ENCODE results near the gene CDKN1A. TPM values are rescaled to one million over a fixed set of nuclear protein-coding genes. Genes with fewer than 3 reads are reported as not detected.
"Not testable (repeated sequence)": the region's sequence is repeated elsewhere in the genome, so short reads cannot be mapped to it uniquely, and the experiment has no call there.

CDKN1A gene
- polyA plus RNA-seq, 4 donors, result 9.1 to 17.5 (median 12.3) TPM

- no peak for DNase-seq (ENCODE audit: low read depth in 4 of 4, low spot score in 3 of 4)
Observed at GRCh38 chr6:36692861-36693702, 14.6 kb downstream of the CDKN1A start.

DNA sequence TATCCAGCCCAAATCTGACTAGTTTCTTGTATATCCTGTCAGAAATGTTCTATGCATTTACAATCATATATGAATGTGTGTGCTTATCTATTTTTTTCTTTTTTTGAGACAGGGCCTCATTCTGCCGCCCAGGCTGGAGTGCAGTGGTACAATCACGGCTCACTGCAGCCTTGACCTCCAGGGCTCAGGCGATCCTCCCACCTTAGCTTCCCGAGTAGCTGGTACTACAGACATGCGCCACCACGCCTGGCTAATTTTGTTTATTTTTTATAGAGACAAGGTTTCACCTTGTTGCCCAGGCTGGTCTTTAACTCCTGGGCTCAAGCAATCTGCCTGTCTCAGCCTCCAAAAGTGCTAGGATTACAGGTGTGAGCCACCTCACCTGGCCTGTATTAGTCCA lies 16.1 kb downstream of the CDKN1A start:
- DNase-seq (ENCODE audit: low read depth in 4 of 4, low spot score in 3 of 4), result no peak

DNA sequence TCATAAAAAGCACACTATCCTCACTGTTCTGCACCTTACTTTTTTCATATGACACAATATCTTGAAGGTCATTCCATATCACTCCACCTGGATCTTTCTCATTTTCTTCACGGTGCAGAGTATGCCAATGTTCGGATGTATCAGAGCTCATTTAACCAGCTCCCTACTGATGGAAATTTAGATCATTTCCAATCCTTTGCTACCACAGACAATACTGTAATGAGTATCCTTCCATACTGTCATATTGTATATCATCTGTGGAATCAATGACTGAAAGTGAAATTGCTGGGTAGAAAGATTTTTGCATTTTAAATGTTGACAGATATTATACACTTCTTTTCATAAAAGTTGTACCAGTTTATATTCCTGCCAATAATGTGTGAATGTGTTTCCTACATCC lies 16.9 kb downstream of the CDKN1A start:
- DNase-seq (ENCODE audit: low read depth in 4 of 4, low spot score in 3 of 4), result no peak

DNA sequence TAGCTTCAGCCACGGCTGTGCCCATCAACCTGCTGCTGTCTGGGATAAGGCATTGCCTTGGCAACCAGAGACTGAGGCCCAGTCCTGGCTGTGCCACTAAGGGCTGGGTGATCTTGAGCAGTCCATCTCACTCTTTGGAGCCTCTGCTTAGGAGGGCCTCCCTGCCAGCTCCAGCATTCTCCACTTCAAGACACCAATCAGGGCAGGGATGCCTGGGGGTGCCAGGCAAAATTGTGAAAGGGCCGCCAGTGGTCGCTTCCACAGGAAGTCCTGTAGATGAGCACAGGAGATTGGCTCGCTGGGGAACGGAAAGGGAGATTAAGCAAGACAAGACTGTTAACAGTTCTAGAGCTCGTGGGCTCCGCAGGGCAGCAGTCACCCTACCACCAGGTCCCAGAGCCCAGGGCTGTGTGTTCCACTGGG lies 19.0 kb downstream of the CDKN1A start, which contains the start of gene RAB44:
Gene RAB44, plus strand, starts transcription at position 346 of the 423 bp plus-strand sequence. CDS start 6,410 bp downstream, outside the sequence.
- DNase-seq (ENCODE audit: low read depth in 4 of 4, low spot score in 3 of 4), result no peak

GRCh38 chr6:36698196-36698595 lies 19.7 kb downstream of the CDKN1A start:
- DNase-seq (ENCODE audit: low read depth in 4 of 4, low spot score in 3 of 4), result no peak

DNA sequence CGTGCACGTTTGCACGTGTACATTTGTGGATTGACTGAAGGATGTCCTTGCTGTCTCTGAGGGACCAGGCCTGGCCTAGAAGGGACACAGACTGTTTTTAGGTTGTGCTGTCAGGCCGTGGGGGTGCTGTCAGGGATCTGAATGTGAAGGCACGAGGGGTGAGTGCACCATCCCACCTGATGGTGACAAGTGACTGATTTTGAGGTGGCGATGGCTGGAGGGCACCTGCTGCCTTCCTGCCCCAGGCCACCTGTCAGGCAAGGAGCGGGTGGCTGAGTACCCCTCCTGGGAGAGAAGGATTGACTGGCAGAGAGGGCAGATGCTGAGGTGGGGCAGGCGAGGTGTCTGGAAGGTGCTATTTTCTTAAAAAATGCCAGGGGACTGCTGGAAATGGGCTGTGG lies 20.4 kb downstream of the CDKN1A start:
- DNase-seq (ENCODE audit: low read depth in 4 of 4, low spot score in 3 of 4), result no peak

DNA sequence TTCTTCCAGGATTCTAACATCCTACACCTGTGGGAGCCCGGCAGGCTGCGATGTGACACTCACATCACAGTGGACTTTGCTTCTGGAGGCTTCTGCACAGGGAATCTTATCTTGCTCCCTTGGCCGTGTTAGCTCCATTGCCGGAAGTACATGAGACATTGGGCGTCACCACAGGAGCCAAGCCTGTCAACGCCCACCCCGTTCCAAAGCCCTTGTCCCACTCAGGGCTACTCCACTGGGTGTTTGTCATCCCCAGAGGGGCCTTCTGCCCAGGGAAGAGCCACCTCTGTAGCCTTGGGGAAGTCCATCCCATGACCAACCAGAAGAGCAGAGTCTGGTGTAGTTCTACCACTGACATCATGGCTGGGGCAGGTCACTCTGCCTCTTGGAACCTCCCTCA lies 20.8 kb downstream of the CDKN1A start:
- no peak for DNase-seq (ENCODE audit: low read depth in 4 of 4, low spot score in 3 of 4)

- DNase-seq (ENCODE audit: low read depth in 4 of 4, low spot score in 3 of 4), result no peak
Observed at GRCh38 chr6:36700071-36700812, 21.7 kb downstream of the CDKN1A start.

DNA sequence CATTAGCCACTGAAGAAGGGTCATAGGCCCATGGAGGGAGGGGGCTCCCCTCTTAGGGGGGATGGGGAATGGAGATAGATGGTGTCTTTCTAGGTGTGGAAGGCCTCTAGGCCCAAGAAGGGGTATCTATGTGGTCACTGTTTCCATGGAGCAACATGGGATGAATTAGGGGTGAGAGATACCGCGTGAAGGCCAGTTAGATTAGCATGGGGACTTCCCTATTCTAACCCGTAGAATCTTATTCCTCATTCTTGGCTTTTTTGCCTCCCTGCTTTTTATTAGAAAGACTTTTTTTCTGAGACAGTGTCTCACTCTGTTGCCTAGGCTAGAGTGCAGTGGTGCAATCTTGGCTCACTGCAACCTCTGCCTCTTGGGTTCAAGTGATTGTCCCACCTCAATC lies 22.3 kb downstream of the CDKN1A start:
- no peak for DNase-seq (ENCODE audit: low read depth in 4 of 4, low spot score in 3 of 4)

- no peak for DNase-seq (ENCODE audit: low read depth in 4 of 4, low spot score in 3 of 4)
Observed at GRCh38 chr6:36701401-36701991, 23.0 kb downstream of the CDKN1A start.

DNA sequence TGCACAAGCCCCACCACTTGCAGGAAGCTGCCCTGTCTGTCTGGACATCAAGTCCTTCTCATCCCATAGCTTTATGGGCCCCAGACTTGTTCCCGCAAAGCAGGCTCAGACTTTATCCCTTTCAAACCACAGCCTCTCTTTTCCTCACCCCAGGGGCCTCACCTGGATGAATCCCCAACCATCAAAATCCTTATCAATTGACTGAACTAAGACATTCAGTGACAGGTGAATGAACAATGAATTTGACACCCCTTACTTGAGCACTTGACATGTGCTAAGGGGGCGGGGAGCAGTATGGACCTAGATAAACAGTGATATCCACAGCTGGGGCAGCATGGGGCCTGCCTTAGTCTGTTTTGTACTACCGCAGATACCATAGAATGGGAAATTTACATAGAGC lies 24.1 kb downstream of the CDKN1A start:
- no peak for DNase-seq (ENCODE audit: low read depth in 4 of 4, low spot score in 3 of 4)

DNA sequence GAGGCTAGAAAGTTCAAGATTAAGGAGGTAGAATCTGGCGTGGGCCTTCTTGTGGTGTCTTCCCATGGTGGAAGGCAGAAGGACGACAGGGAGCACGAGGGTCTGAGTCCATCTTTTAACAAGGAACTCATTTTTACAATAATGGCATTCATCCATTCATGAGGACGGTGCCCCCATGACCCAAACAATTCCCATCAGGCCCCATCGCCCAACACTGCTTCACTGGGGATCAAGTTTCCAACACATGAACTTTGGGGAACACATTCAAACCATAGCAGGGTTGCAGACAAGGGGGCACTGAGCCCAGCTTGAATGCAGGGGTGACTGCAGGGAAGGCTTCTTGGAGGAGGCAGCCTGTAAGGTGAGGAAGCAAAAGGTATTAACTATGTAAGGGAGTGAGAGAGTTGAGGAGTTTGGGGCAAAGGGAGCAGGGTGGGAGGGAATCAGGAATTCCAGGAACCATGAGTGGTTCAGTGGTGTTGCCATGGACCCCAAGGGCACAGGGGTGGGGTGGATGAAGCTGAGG lies 24.6 kb downstream of the CDKN1A start:
- no peak for DNase-seq (ENCODE audit: low read depth in 4 of 4, low spot score in 3 of 4)

GRCh38 chr6:36703982-36704381 lies 25.5 kb downstream of the CDKN1A start:
- DNase-seq (ENCODE audit: low read depth in 4 of 4, low spot score in 3 of 4), result no peak

DNA sequence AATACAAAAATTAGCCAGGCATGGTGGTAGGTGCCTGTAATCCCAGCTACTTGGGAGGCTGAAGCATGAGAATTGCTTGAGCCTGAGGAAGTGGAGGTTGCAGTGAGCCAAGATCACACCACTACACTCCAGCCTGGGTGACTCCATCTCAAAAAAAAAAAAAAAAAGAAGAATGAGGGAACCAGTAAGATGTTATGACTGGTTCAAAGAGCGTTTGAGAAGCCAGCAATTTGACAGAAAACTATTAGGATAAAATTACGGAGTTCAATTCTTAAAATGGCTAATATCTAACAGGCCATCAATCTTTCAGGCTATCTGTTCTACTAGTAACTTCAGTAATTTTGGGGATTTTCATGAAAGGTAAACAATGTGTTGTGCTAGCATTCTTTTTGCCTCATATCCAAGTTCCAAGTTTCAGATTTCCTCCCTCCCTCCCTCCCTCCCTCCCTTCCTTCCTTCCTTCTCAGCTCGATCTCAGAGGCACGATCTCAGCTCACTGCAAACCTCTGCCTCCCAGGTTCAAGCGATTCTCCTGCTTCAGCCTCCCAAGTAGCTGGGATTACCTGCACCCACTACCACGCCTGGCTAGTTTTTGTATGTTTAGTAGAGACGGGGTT lies 26.6 kb downstream of the CDKN1A start:
- not testable (repeated sequence) for DNase-seq (ENCODE audit: low read depth in 4 of 4, low spot score in 3 of 4)

DNA sequence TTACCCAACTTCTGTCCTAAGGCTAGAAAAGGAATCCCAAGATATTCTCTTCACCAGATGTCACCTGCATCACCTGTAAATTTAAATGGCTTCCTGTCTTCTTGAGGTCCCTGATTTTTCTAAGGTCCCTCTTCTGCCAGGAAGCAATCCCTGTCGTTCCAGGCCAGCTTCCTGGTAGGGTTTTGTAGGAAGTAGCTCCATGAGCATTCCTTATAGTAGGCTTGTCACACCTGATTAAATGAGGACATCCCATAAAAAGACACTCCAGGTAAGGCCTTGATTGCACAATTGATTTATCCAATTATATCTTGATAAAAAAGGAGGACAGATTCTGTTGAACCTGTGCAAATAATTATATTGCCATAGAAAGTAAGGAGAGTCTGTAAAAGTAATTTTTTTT lies 27.8 kb downstream of the CDKN1A start:
- no peak for DNase-seq (ENCODE audit: low read depth in 4 of 4, low spot score in 3 of 4)

DNA sequence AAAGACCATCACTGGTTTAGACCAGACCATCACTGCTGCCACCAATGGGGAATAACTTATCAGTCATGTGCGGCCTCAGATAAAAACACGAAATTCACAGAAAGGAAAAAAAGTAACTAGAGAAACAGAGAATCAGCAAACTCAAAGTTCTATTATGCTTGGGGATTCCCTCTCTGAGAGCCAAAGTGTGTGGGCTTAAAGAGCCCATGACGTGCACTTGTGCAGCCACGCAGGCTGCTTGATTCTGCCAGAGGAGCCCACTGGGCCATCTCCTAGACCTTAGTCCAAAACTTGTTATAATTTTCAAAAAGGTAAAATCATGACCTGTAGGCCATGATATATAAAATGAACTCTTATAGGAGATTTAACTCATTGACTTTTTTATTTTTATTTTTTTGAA lies 34.3 kb downstream of the CDKN1A start:
- no peak for DNase-seq (ENCODE audit: low read depth in 4 of 4, low spot score in 3 of 4)

DNA sequence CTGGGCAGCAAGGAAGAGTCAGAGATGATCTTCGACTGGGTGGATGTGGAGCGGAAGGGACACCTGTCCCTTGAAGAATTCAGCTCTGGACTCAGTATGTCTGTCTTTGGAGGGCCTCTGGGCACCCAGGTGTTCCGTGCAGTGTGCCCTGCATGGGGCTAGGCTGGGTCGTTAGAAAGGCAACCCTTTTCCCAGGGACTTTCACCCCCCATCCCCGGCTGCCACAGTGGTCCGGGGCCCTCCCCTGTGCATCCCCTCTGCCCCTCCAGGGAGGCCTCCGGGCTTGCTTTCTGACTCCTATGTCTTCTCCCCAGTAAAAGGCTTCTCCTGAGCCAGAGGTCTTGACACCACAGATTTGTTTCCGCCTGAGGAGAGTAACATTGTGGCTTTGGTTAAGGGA lies 35.3 kb downstream of the CDKN1A start:
- DNase-seq (ENCODE audit: low read depth in 4 of 4, low spot score in 3 of 4), result no peak

DNA sequence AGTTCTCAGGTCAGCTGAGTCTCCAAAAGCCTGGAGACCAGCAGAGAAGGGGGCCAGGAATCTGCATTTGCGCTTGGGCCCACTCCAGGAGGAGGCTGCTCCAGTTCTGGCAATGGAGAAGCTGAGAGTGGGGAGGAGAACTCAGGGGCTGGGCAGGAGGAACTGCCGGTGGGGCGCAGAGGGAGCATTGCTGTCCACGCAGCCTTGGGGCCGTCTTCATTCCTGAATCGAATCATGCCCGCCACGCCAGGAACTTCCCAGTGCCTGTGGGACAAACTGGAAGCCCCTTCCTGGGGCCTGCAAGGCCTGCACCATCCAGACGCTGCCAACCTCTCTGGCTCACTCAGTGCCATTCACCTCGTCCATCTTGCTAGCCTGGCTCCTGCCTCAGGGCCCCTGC lies 36.0 kb downstream of the CDKN1A start:
- no peak for DNase-seq (ENCODE audit: low read depth in 4 of 4, low spot score in 3 of 4)

- no peak for DNase-seq (ENCODE audit: low read depth in 4 of 4, low spot score in 3 of 4)
Observed at GRCh38 chr6:36715469-36715868, 37.0 kb downstream of the CDKN1A start.

DNA sequence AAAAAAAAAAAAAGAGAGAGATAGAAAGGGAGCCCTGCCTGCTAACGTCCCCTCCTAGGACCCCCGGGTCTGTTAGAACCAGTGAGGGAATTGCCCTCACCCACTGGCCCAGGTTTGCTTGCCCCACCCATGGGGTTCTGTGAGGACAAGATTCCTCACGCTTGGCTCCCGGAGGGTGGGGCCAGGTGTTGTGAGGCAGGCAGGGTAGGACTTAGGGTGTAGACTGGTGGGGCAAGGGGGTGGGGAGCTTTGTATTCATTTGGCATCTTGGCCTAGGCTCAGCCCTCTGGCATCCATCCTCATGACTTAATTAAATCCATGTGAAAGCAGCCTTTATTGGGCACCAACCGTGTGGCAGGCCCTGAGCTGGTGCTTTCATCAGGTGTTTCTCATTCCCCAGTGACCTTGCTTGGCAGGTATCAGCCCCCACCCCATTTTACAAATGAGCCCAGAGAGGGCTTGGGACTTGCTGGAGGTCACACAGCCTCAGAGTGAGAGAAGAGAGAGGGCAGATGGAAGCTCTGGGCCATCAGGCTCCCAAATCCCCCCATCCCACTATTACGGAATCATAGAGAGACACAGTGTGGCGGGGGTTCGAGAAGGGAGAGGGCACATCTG lies 38.1 kb downstream of the CDKN1A start:
- no peak for DNase-seq (ENCODE audit: low read depth in 4 of 4, low spot score in 3 of 4)

Measured in right renal pelvis (tissue), 4 donors.